Liver (tissue), 9 donors: Measurements from ENCODE around the gene MS4A2. TPM values are rescaled to one million over a fixed set of nuclear protein-coding genes. Genes with fewer than 3 reads are reported as not detected.

Source experiments
- DNase-seq: peaks from one replicate; pipeline ENCODE4 v3.0.0-alpha.2; 2017; ENCODE audit warnings: low spot score
- H3K27ac ChIP-seq, 2 donors: one replicate each; pipeline ENCODE4 v1.7.0; 2013; ENCODE audit warnings: inconsistent platforms in 2 of 2, low read length in 2 of 2, control low read depth in 1 of 2, low read depth in 1 of 2, mild to moderate bottlenecking in 1 of 2
- H3K27me3 ChIP-seq, 4 donors: one replicate each; pipeline versions ENCODE4 v1.6.1 to v1.7.0; 2013; ENCODE audit warnings: low read length in 3 of 4, inconsistent platforms in 1 of 4, mild to moderate bottlenecking in 1 of 4, moderate library complexity in 1 of 4; ENCODE audit not compliant: control insufficient read depth in 4 of 4, insufficient read depth in 4 of 4
- H3K36me3 ChIP-seq, 4 donors: one replicate each; pipeline versions ENCODE4 v1.6.1 to v1.7.0; 2013; ENCODE audit warnings: low read length in 3 of 4, mild to moderate bottlenecking in 3 of 4, low read depth in 1 of 4, moderate library complexity in 1 of 4; ENCODE audit not compliant: control insufficient read depth in 4 of 4, insufficient read depth in 3 of 4
- H3K4me1 ChIP-seq, 4 donors: one replicate each; pipeline versions ENCODE4 v1.6.1 to v1.7.0; 2013; ENCODE audit warnings: low read length in 3 of 4, mild to moderate bottlenecking in 3 of 4, moderate library complexity in 1 of 4; ENCODE audit not compliant: control insufficient read depth in 4 of 4, insufficient read depth in 4 of 4
- H3K4me3 ChIP-seq, 3 donors: one replicate each; pipeline versions ENCODE4 v1.6.1 to v1.7.0; 2013; ENCODE audit warnings: low read length in 3 of 3, control low read depth in 1 of 3, low read depth in 1 of 3, mild to moderate bottlenecking in 1 of 3
- H3K9ac ChIP-seq, 2 donors: one replicate each; pipeline ENCODE4 v1.7.0; 2013; ENCODE audit warnings: low read length in 2 of 2, mild to moderate bottlenecking in 2 of 2, moderate library complexity in 2 of 2, control low read depth in 1 of 2, low read depth in 1 of 2
- H3K9me3 ChIP-seq, 4 donors: one replicate each; pipeline versions ENCODE4 v1.6.1 to v1.7.0; 2013; ENCODE audit warnings: low read length in 3 of 4; ENCODE audit not compliant: control insufficient read depth in 4 of 4
- EGR1 ChIP-seq, 2 donors: IDR thresholded peaks; 2 replicates each; pipeline ENCODE4 v1.6.1; 2016 to 2018; ENCODE audit warnings: antibody characterized with exemption in 2 of 2, low read depth in 2 of 2
- FOXA1 ChIP-seq: IDR thresholded peaks from 2 replicates; pipeline ENCODE4 v1.6.1; 2016; ENCODE audit warnings: antibody characterized with exemption
- FOXA2 ChIP-seq: IDR thresholded peaks from 2 replicates; pipeline ENCODE4 v1.6.1; 2016; ENCODE audit warnings: antibody characterized with exemption
- GABPA ChIP-seq, 2 donors: IDR thresholded peaks in 1 of 2; conservative IDR thresholded peaks in 1 of 2; 2 replicates each; pipeline ENCODE4 v1.6.1; 2016; ENCODE audit warnings: antibody characterized with exemption in 2 of 2, mild to moderate bottlenecking in 1 of 2, moderate library complexity in 1 of 2
- HNF4A ChIP-seq, 2 donors: conservative IDR thresholded peaks; 2 replicates each; pipeline ENCODE4 v1.6.1; 2016; ENCODE audit warnings: antibody characterized with exemption in 2 of 2, mild to moderate bottlenecking in 2 of 2
- HNF4G ChIP-seq: IDR thresholded peaks from 2 replicates; pipeline ENCODE4 v1.6.1; 2016; ENCODE audit warnings: antibody characterized with exemption
- JUND ChIP-seq, 2 donors: IDR thresholded peaks; 2 replicates each; pipeline ENCODE4 v1.6.1; 2016; ENCODE audit warnings: antibody characterized with exemption in 2 of 2
- NR2F2 ChIP-seq: IDR thresholded peaks from 2 replicates; pipeline ENCODE4 v1.6.1; 2016; ENCODE audit warnings: antibody characterized with exemption
- RAD21 ChIP-seq, 2 donors: IDR thresholded peaks; 2 replicates each; pipeline ENCODE4 v1.6.1; 2016; ENCODE audit warnings: antibody characterized with exemption in 2 of 2, mild to moderate bottlenecking in 2 of 2
- RXRA ChIP-seq, 2 donors: IDR thresholded peaks; 2 replicates each; pipeline ENCODE4 v1.6.1; 2017 to 2018; ENCODE audit warnings: antibody characterized with exemption in 2 of 2, mild to moderate bottlenecking in 1 of 2
- YY1 ChIP-seq: IDR thresholded peaks from 2 replicates; pipeline ENCODE4 v1.6.1; 2016; ENCODE audit warnings: antibody characterized with exemption, mild to moderate bottlenecking
- WGBS: extraction: QIAGEN DNeasy Blood & Tissue Kit; methylation state at CpG from one replicate; pipeline ENCODE4 v1.1.7; 2013; 5-methylcytosine and 5-hydroxymethylcytosine counted together
- polyA plus RNA-seq, 2 donors: library from polyadenylated mRNA; stranded (reverse) in 1 of 2; unstranded in 1 of 2; fragments of 200-250 nt in 1 of 2; fragments of >200 nt in 1 of 2; fragmentation: Nextera tagmentation in 1 of 2; extraction: Ambion mirVana in 1 of 2; gene quantifications; one replicate each; pipeline versions ENCODE4 v1.2.1 to v1.2.3, GENCODE V29; 2013 to 2015
- total RNA-seq, 2 donors: library from RNA; depleted of rRNA; stranded (reverse); fragments of >200 nt; gene quantifications; one replicate each; pipeline ENCODE4 v1.2.3, GENCODE V29; 2014
- TF ChIP-seq, protein P1 (sequence below): IDR thresholded peaks from 2 replicates; pipeline ENCODE4 v1.6.1; 2016; ENCODE audit warnings: antibody characterized with exemption
- TF ChIP-seq, protein P2 (sequence below): IDR thresholded peaks from 2 replicates; pipeline ENCODE4 v1.6.1; 2016; ENCODE audit warnings: antibody characterized with exemption, mild to moderate bottlenecking
- TF ChIP-seq, protein P3 (sequence below): fragments of 150-350 bp; IDR thresholded peaks from 2 replicates; pipeline ENCODE4 v1.5.1; 2017; ENCODE audit warnings: improper control_type of control experiment, low read depth, low read length; ENCODE audit not compliant: missing input control
- donor health status: healthy.
- donor health status: healthy.
- donor health status: healthy.
- donor health status: healthy.
- donor health status: healthy.

MS4A2 gene
- total and polyA plus RNA-seq, 4 donors: 0.08 to 0.37 (median 0.32) TPM; not detected in 1

DNA sequence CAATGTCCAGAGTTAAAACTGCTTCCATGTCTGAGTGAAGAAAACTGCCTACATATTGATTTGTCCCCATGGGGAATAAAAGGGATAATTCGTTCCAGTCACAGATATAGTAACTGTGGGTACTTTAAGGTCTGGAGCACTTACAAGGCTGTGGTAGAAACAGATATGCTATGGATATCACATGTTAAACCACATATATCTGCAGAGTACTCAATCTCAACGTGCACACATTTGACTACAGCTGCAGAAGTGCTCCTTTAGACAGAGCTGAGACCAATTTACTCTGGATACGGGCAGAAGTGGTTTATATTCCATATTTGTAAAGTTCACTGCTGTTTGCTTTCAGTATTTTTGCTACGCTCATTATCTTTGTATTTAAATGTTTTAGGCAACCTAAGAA is 9.7 kb upstream of the MS4A2 start:
- no peak overlapping the region for H3K9ac ChIP-seq
- TF ChIP-seq RAD21 (IDR thresholded peaks at IDR 0.05): no peak
- WGBS: 74% methylated on average over 4 of the region's 4 CpGs
- H3K27me3 ChIP-seq: no peaks in the 10 kb centered on the region
- DNase-seq: no peak
- H3K27ac ChIP-seq: no peak overlapping the region
- no peaks in the 10 kb centered on the region for H3K36me3 ChIP-seq
- no peak overlapping the region for H3K4me3 ChIP-seq
- H3K9me3 ChIP-seq: no peaks in the 10 kb centered on the region
- H3K4me1 ChIP-seq: no peaks in the 10 kb centered on the region

DNA sequence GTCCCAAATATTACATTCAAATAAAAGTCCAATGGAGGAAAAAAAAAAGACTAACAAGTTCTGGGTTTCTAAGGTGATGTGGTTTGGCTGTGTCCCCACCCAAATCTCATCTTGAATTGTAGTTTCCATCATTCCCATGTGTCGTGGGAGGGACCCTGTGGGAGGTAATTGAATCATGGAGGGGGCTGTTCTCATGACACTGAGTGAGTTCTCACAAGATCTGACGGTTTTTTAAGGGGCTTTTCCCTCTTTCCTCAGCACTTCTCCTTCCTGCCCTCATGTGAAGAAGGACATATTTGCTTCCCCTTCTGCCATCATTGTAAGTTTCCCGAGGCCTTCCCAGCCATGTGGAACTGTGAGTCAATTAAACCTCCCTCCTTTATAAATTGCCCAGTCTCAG is 7.9 kb upstream of the MS4A2 start:
- H3K4me1 ChIP-seq: no peaks in the 10 kb centered on the region
- 64% methylated on average over 3 of the region's 3 CpGs for WGBS
- H3K27ac ChIP-seq: no peak overlapping the region
- DNase-seq: no peak
- H3K27me3 ChIP-seq: no peaks in the 10 kb centered on the region
- H3K9ac ChIP-seq: no peak overlapping the region
- H3K36me3 ChIP-seq: no peaks in the 10 kb centered on the region
- H3K9me3 ChIP-seq: no peaks in the 10 kb centered on the region
- H3K4me3 ChIP-seq: no peak overlapping the region
- TF ChIP-seq, protein P1, sequence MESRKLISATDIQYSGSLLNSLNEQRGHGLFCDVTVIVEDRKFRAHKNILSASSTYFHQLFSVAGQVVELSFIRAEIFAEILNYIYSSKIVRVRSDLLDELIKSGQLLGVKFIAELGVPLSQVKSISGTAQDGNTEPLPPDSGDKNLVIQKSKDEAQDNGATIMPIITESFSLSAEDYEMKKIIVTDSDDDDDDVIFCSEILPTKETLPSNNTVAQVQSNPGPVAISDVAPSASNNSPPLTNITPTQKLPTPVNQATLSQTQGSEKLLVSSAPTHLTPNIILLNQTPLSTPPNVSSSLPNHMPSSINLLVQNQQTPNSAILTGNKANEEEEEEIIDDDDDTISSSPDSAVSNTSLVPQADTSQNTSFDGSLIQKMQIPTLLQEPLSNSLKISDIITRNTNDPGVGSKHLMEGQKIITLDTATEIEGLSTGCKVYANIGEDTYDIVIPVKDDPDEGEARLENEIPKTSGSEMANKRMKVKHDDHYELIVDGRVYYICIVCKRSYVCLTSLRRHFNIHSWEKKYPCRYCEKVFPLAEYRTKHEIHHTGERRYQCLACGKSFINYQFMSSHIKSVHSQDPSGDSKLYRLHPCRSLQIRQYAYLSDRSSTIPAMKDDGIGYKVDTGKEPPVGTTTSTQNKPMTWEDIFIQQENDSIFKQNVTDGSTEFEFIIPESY: no peak
- TF ChIP-seq, protein P2, sequence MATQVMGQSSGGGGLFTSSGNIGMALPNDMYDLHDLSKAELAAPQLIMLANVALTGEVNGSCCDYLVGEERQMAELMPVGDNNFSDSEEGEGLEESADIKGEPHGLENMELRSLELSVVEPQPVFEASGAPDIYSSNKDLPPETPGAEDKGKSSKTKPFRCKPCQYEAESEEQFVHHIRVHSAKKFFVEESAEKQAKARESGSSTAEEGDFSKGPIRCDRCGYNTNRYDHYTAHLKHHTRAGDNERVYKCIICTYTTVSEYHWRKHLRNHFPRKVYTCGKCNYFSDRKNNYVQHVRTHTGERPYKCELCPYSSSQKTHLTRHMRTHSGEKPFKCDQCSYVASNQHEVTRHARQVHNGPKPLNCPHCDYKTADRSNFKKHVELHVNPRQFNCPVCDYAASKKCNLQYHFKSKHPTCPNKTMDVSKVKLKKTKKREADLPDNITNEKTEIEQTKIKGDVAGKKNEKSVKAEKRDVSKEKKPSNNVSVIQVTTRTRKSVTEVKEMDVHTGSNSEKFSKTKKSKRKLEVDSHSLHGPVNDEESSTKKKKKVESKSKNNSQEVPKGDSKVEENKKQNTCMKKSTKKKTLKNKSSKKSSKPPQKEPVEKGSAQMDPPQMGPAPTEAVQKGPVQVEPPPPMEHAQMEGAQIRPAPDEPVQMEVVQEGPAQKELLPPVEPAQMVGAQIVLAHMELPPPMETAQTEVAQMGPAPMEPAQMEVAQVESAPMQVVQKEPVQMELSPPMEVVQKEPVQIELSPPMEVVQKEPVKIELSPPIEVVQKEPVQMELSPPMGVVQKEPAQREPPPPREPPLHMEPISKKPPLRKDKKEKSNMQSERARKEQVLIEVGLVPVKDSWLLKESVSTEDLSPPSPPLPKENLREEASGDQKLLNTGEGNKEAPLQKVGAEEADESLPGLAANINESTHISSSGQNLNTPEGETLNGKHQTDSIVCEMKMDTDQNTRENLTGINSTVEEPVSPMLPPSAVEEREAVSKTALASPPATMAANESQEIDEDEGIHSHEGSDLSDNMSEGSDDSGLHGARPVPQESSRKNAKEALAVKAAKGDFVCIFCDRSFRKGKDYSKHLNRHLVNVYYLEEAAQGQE: no peak

DNA sequence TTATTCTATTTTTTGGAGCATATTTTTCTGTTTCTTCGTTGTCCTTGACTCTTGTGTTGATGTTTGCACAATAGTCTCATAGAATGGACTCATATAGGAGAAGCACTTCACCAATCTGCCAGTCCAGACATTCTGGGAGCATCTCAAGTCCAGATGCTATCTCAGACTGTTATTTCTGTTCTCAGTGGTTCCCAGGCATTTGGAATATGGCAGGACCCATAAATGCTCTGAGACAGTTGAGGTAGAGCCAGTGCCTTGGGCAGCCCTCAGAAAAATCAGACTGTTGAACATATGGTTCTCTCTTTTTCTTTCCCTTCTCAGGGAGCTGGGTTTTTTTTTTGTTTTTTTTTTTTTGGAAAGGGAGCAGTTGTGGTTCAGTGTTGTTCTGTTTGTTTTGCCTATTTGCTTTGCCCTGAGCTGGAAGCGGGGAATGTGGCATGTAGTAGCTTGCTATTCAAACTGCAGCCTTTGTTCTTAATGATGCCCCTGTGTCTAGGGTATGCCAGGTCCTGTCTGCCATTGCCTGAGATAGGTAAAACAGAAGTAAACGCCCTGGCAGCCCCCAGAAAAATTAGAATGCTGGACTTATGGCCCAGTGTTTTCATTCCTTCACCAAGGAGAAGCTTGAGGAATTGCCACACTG is 3.7 kb upstream of the MS4A2 start:
- WGBS: 55% methylated on average over 3 of the region's 3 CpGs
- Histone ChIP-seq H3K36me3 (no peaks in the 10 kb centered on the region), H3K27ac (no peak overlapping the region), H3K4me3 (no peak overlapping the region), H3K27me3 (peaks cover 0 to 3% (median 0%) of the 10 kb centered on the region in 4 donors), H3K4me1 (no peaks in the 10 kb centered on the region), H3K9ac (no peak overlapping the region), H3K9me3 (peaks cover 0 to 5% (median 0%) of the 10 kb centered on the region in 4 donors)
- no peak for DNase-seq
- TF ChIP-seq, protein P3, sequence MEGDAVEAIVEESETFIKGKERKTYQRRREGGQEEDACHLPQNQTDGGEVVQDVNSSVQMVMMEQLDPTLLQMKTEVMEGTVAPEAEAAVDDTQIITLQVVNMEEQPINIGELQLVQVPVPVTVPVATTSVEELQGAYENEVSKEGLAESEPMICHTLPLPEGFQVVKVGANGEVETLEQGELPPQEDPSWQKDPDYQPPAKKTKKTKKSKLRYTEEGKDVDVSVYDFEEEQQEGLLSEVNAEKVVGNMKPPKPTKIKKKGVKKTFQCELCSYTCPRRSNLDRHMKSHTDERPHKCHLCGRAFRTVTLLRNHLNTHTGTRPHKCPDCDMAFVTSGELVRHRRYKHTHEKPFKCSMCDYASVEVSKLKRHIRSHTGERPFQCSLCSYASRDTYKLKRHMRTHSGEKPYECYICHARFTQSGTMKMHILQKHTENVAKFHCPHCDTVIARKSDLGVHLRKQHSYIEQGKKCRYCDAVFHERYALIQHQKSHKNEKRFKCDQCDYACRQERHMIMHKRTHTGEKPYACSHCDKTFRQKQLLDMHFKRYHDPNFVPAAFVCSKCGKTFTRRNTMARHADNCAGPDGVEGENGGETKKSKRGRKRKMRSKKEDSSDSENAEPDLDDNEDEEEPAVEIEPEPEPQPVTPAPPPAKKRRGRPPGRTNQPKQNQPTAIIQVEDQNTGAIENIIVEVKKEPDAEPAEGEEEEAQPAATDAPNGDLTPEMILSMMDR: no peak
- TF ChIP-seq RXRA (IDR thresholded peaks at IDR 0.05): no peak
- TF ChIP-seq HNF4A (conservative IDR thresholded peaks at IDR 0.05): no peak
- no peak for TF ChIP-seq FOXA2
- no peak for TF ChIP-seq YY1
- no peak for TF ChIP-seq JUND (IDR thresholded peaks at IDR 0.05)
- TF ChIP-seq NR2F2: no peak
- TF ChIP-seq HNF4G: no peak
- TF ChIP-seq EGR1 (IDR thresholded peaks at IDR 0.05; ENCODE audit: low read depth in 2 of 2): no peak
- TF ChIP-seq FOXA1: no peak
- TF ChIP-seq, protein P1: no peak
- TF ChIP-seq, protein P2: no peak
- no peak for TF ChIP-seq GABPA (IDR thresholded peaks at IDR 0.05 in 1 of 2, conservative IDR thresholded peaks at IDR 0.05 in 1 of 2)
